Stimulated activated CD8-positive, alpha-beta memory T cell treated with anti-CD3 and anti-CD28 coated beads, Interleukin-4, amount 100 ng/mL, for 24 hours (primary cell): ENCODE measurements around the gene GAB2.
"Not testable (repeated sequence)": the region's sequence is repeated elsewhere in the genome, so short reads cannot be mapped to it uniquely, and the experiment has no call there.

Source experiments
- DNase-seq: peaks from one replicate; pipeline ENCODE4 v3.0.0-alpha.2; 2020; ENCODE audit warnings: low read depth

Gene GAB2

DNA sequence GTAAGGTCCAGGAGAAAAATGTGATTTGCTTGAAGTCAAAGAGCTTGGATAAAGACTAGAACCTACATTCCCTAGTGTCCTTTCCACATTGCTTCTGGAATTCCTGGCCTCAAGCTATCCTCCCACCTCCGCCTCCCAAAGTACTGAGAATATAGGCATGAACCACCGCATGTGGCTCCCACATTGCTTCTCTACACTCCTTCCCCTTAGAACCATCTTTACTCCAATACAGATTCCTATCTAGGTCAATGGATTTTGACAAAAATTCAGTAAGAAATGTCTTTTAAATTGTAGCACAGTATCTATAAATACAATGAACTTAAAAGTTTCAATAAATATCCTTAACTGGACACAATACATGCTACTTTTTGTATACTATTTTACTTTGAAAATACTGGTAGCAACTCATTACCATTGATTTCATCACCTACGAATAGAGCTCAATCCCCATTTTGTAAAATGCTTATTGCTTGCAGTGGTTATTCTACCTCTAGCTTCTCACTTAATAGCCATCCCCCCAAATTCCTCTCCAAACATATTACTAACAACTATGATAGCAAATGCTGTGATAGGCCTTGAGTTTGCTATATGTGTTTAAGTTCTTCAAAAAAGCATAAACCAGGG, 53.4 kb downstream of the GAB2 start:
- no peak for DNase-seq

DNA sequence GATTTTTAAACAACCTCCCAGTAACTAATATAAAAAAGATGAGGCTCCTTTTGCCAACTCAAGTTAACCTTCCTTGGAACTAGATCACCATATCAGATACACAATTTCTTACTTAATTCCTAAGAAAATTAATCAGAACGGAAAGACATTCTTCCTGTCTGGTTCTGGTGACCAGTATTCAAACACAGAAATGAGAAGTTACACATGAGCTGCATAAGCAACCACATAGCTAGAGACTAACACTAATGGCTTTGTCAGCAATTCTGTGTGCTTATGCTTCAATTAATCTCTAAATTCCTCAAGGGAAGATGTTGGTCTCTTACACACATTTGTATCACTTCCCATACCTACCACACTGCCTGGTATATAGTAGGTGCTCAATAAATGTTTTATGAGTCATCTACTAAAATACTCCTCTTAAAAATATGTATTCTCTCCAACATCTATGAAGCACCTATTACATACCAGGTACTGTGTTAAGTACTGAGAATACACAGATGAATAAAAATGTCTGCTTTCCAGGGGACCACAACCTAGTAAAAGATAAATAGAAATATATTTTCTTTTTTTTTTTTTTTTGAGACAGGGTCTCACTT, 54.5 kb downstream of the GAB2 start:
- DNase-seq: no peak

DNA sequence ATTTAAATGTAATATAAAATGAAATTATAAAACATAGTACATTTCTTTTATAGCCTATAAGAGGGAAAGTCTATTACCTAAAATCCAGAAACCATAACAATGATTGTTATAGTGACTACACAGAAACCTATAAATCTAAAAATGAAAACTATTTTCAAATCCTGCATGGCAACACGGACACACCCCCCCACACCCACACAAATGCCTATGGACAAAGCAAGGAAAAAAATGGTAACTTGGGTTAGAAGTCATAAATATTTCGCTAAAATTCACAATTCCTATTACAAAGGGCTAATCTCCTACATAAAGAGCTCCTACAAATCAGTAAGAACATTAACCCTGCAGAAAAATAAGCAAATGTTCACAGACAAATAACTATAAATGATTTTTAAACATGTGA, 56.4 kb downstream of the GAB2 start:
- DNase-seq: no peak

DNA sequence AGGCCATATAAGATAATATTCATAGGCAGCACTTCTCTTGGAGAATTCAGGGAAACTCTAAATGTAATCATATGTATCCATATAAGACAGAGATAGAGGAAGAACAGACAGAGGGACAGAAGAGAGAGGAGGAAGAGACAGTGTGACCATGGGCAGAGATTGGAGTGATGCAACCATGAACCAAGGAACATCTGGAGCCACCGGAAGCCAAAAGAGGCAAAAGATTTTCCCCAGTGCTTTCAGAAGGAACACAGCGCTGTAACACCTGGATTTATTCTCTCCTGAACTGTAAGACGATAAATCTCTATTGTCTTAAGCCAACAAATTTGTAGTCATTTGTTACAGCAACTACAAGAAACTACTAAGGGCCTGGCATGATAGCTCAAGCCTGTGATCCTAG, 57.7 kb downstream of the GAB2 start:
- no peak for DNase-seq

DNA sequence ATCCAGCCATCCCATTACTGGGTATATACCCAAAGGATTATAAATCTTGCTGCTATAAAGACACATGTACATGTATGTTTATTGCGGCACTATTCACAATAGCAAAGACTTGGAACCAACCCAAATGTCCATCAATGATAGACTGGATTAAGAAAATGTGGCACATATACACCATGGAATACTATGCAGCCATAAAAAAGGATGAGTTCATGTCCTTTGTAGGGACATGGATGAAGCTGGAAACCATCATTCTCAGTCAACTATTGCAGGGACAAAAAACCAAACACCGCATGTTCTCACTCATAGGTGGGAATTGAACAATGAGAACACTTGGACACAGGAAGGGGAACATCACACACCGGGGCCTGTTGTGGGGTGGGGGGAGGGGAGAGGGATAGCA, 59.7 kb downstream of the GAB2 start:
- not testable (repeated sequence) for DNase-seq

DNA sequence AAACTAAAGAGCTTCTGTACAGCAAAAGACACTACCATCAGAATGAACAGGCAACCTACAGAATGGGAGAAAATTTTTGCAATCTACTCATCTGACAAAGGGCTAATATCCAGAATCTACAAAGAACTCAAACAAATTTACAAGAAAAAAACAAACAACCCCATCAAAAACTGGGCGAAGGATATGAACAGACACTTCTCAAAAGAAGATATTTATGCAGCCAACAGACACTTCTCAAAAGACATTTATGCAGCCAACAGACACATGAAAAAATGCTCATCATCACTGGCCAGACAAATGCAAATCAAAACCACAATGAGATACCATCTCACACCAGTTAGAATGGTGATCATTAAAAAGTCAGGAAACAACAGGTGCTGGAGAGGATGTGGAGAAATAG, 60.2 kb downstream of the GAB2 start:
- not testable (repeated sequence) for DNase-seq

DNA sequence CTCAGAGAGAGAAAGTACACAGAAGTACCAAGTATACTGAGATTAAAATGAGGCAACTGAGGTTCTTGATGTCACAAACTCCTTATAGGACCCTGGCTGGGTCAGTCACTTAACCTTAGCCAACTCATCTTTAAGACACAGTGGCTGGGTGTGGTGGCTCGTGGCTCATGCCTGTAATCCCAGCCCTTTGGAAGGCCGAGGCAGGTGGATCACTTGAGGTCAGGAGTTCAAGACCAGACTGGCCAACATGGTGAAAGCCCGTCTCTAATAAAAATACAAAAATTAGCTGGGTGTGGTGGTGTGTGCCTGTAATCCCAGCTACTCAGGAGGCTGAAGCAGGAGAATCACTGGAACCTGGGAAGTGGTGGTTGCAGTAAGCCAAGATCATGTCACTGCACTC, 61.9 kb downstream of the GAB2 start:
- DNase-seq: not testable (repeated sequence)

DNA sequence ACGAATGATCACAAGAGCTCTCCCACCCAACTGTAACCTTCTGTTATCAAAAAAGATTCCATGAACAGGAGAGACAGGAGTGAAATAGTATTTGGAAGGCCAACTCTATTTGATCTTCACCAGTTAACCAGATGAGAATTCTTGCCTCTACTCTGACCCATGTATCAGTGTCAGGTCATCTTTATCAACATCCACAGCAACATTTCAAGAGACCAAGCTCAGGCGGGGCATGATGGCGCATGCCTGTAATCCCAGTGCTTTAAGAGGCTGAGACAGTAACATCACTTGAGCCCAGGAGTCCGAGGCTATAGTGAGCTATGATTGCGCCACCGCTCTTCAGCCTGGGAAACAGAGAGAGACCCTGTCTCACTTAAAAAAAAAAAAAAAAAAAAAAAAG, 62.3 kb downstream of the GAB2 start:
- DNase-seq: no peak

DNA sequence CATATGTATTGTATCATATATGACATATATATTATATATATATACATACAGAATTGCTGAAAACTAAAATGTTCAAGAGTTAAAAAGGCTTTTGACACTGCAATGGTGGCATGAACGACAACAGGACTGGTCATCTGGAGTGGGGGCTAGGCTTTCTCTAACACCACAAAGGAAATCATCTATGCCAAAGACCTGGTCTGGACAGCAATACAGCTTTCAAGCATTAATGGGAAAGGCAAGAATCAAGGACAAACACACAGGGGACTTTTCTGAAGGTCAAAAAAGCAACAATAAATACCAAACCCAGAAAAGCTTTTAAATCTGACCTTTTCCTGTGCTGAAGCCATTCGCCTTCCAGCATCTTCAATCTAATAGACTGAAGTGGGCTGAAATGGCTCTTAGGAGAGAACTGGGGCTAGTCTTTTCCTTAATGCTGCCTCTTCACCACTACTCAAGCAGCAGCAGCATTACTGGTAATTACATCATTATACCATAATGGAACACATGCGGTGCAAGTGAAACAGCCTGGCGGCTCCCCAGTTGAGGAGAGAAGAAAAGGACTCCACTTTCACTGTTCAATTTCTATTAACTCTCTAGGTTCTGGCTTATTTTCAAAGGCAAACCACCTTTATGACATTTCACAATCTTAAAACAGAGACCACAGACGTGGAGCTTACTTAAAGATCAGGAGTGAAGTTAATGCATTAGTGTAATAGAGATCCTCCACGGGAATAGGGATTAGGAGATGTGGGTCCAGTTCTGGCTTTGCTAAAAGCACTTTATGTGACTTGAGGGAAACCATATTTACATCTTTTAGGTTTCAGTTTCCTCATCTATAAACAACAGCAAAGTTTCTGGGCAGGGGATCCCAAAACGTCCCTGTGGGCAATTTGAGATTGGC, 63.0 kb downstream of the GAB2 start:
- DNase-seq: no peak

DNA sequence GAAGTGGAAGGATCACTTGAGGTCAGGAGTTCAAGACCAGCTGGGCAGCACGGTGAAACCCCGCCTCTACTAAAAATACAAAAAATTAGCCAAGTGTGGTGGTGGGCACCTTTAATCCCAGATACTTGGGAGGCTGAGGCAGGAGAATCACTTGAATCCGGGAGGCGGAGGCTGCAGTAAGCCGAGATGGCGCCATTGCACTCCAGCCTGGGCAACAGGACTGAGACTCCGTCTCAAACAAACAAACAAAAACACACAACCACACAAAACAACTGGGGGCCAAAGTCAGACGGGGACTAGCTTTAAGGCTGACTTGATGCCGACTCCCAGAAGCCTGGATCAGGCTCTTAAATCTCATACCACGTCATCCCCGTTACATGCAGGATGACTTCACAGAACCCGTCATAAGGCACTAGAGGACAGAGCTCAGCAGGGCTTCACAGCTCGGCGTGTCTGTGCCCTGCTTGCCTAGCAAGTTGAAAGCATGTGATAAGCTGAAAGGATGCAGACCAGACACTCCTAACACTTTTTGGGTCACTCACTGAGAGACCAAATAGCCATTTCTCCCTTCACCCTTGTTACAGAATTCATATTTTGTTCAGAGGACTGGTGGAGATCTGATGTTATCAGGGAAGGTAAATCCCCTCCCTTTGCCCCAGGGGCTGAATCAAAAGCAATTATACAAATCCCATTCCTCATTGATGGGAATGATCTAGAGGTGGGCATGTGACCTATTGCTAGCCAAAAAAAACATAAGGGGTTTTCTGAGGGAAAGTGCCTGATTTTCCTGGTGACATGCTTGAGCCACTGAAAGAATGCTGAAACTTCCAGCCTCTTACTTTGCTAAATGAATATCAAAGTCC, 65.4 kb downstream of the GAB2 start:
- DNase-seq: no peak

DNA sequence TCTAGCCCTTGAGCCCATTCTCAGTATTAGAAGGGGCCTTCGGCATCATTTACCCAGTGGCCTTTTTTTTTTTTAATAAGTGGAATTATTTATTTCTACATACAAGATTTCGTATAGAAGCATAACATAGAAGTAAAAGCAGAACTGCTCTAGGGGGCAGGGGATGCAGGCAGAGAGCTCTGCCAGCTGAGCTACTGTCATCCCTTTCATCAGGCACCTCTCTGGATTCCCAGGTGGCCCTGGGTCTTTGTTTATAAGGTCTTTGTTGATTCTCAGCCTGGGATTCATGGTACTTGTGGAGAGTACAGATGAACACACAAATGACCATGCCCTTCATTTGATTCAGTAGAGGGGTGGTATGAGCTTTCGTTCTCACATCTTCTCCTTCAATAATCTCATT, 66.4 kb downstream of the GAB2 start:
- DNase-seq: no peak

DNA sequence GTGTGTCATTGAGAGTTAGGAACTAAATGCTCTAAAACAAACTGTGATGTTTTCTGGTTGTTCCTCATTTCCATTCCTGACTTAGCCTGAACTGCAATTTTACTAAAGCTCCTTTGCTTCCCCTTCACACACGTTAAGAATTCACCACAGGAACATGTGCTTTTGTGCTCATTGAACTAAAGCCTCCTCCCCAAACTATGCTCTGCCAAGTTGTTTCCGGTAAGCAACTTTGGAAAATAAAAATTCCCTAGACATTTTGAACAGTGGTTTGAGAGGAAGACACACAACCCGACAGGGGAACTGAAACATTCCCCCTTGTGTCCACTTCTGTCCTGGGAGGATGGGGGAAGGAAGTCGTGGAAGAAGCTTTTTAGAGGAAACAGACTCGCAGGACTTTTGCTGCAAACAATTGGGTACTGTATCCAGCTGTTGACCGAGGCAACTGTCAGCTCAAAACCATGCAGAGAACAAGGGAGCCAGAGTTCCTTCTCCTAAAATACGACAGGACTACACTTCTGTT, 66.9 kb downstream of the GAB2 start:
- no peak for DNase-seq

DNA sequence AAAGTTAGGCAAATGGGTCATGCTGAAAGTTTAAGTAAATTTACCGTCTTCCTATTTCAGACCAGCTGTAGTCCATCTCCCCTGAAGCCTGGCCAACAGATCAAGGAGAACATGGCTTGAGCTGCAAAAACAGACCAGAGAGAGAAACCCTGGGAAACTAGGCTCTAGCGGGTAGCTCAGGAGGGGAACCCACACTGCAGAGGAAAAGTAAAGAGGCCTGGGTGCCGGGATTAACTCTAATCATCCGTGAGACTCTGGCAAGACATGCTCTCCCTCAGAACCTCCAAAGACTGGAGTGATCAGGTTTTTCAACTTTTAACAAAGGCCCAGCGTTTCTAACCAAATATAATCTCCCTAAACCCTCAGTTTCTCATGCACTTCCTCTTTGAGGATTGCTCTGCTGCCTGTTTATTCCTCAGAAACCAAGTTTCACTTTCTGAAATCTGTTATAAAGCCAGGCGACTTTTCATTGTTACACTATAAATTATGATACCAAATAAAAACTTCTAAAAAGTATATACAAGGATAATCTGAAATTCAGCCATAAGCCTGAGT, 67.5 kb downstream of the GAB2 start:
- DNase-seq: no peak

DNA sequence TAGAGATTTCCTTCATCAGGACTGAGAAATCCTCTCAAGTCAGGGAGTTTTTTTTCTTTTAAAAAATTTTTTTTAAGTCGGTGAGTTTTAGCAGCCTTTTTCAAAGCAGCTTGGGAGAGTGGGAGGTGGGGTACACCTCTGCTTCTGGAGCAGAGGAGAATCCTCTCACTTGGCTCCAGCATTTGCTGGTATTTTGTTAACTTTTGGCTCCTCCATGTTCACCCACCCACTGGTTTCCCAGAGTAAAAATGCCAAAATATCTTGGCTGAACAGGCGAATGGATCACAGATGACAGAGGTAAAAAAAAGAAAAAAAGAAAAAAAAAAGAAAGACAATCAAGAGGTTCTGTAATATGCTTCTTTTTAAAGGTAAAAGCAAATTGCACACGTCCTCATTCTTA, 68.0 kb downstream of the GAB2 start:
- DNase-seq: no peak

DNA sequence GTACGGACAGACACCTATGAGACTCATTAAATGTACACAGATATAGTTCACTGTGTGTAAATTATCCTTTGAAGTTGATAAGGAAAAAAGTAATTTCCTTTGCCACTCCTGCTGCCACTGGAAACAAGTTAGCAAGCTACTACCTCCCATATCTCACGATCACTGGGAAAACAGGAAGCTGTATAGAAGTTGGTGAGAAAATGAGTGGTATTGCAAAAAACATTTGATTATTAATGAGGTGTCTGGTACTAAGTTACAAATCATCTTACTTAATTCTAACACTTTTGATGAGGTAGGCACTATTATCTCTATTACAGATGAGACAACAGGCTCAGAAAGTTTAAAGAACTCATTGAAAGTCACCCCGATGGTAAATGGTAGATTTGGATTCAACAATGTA, 68.5 kb downstream of the GAB2 start:
- DNase-seq: no peak

DNA sequence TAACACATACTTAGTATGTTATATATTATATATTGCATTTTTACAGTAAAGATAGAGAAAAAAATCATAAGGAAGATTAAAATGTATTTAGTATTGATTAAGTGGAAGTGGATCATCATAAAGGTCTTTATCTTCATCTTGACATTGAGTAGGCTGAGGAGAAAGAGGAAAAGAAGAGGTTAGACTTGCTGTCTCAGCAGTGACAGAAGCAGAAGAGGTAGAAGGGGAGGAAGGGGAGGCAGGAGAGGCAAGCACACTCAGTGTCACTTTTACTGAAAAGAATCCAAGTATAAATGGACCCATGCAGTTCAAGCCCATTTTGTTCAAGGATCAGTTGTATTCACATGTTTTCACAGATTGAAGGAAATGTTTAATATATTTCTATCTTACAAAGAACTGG, 69.7 kb downstream of the GAB2 start:
- DNase-seq: no peak

DNA sequence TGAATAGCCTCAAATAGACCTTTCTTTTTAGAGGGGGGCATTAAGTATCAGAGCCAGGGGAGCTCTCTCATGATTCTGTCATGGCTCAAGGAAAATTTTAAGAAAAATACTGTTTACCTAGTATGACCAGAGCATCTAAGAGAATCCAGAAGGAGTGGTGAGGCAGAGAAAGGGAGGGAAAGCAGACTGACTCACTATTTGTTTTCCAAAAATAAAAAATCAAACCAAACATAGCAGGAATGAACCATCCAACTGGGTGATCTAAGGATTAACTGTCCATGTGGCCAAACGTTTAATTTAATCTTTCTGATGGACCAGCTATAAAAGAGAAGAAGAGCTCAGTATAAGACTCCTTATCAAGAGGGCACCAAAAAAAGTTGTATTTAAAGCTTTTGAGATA, 70.8 kb downstream of the GAB2 start:
- DNase-seq: no peak

DNA sequence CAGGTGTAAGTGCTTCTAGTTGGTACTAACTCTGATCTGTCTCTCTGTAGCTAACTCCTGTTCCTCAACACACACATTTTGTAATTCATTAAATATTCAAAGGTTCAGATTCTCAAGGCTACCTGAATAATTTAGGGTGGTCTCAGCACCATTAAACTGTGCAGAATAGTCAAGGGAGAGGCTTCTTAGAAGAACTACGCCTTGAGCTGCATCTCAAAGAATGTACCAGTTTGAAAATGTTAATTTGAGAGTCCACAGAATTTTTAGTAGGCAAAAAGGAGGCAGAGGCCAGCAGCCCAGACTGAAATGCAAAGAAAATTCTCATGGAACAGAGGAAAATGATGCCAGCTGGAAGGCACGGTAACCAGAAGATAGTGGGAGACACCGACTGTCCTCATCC, 72.2 kb downstream of the GAB2 start:
- no peak for DNase-seq

DNA sequence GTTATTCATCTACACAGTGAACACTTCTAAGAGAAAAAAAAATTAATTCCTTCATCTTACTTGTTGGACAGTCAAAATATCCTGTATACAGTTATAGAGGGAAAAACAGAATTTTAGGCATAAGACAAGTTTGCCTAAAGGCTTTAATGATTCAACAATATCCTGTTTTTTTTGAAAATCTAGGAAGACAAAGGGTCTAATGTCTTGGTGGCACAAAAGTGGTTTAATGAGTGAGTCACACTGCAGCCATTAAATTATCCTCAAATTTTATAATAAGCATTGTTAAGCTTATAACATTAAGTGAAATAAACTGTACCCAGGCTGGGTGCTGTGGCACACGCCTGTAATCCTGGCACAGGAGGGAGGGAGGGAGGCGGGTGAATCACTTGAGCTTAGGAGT, 72.9 kb downstream of the GAB2 start:
- DNase-seq: no peak

DNA sequence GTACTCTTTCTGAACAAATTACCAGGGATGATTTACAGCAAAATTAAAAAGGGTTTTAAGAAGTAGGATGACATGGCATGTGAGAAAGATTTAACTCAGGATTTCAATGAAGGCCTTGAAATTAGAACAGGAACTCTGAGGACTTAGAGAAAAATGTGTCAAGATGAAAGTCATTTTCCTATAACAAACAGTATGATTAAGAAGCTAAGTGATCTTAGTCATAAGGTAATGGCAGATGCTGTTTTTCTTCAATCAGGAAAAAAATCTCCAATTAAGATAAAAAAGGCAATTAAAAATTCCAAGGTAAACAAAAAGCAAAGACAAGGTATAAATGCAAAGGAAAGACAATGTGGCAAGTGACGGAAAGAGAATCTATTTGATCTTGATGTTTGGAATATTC, 73.5 kb downstream of the GAB2 start:
- no peak for DNase-seq

DNA sequence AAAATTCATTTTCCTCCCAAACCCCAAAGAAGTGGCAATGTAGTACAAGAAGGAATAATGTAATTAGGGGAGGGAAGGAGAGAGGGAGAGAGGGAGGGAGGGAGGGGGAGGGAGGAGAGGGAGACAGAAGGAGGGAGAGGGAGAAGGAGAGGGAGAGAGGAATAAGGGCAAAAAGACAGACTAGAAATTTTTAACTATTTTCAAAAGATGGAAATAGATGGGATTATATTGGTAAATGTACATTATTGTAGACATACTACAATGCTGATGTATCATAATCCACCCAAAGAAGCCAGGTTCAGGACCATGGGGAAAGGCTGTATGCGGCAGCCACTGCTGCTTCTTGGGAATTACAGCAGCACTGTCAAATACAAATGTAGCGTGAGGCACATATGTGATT, 74.3 kb downstream of the GAB2 start:
- no peak for DNase-seq

DNA sequence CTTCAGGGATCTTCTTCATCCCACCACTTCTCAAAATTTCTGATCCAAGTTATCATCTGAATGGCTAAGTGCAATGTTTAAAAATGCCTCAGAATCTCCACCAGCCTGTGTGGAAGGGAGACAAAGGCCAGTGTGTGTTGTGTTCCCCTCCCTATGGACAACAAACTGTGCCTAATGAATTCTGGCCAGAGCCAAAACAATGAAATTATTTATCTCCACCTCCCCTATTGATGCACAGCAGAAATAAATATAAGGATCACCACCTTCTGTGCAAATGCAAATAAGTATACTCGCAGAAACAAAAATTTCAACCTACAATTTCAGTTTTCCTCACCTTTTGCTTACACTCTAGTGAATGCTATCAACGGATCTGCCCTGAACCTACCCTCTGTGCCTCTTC, 75.8 kb downstream of the GAB2 start:
- DNase-seq: no peak
